ENCODE results near the gene CAPN9.
"Not testable (repeated sequence)": the region's sequence is repeated elsewhere in the genome, so short reads cannot be mapped to it uniquely, and the experiment has no call there.

The CAPN9 gene

GRCh38 chr1:230749635-230750034 is 2.4 kb downstream of the CAPN9 start:
- DNase-seq = no peak

GRCh38 chr1:230750576-230750975 is 3.4 kb downstream of the CAPN9 start:
- no peak for DNase-seq

GRCh38 chr1:230750986-230751625 is 3.9 kb downstream of the CAPN9 start:
- DNase-seq = no peak

- DNase-seq = peak; percentile 91
Measured at GRCh38 chr1:230752407-230752806, 5.2 kb downstream of the CAPN9 start.

DNA sequence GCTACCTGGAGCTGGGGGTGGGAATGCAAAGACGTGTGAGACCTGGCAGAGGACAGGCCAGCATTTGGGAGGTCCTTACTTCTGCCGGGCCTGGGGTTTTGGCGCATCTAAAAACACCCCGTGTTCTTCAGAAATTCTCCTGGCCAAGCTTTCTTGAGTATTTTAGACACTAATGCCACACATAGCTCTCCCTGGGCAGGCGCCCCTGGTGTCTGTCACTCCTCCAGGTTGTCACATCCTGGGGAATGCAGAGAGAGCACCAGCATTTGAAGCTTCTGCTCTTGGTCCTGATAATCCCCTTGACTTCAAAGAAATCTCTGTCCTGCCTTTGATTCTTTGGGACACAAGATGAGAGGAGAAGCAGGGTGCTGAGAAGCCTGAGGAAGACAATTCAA is 6.0 kb downstream of the CAPN9 start:
- no peak for DNase-seq

GRCh38 chr1:230753586-230754251 is 6.5 kb downstream of the CAPN9 start:
- peak; percentile 86 for DNase-seq

DNA sequence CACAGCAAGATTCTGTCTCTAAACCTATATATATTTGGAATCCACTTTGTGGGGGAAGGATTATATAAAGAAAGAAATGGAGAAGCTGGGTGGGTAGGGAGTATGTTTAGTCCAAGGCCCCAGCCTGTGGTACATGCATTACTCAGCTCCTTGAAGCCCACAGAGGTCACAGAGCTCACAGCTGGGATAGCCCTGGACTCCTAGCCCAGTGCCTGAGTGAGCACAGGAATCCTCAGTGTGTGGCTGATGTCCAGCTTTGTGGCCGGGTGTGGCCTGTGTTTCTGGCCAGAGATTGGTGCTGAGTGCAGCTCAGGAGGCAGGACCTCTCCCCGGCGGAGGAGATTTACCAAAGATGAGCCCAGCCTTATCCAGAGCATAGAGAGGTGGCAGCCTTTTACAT is 7.6 kb downstream of the CAPN9 start:
- DNase-seq = no peak

- no peak for DNase-seq
Measured at GRCh38 chr1:230757856-230758708, 10.9 kb downstream of the CAPN9 start.

GRCh38 chr1:230758709-230759368 is 11.7 kb downstream of the CAPN9 start:
- peak; percentile 82 for DNase-seq

GRCh38 chr1:230759369-230760065 is 12.3 kb downstream of the CAPN9 start:
- DNase-seq = peak; percentile 89

DNA sequence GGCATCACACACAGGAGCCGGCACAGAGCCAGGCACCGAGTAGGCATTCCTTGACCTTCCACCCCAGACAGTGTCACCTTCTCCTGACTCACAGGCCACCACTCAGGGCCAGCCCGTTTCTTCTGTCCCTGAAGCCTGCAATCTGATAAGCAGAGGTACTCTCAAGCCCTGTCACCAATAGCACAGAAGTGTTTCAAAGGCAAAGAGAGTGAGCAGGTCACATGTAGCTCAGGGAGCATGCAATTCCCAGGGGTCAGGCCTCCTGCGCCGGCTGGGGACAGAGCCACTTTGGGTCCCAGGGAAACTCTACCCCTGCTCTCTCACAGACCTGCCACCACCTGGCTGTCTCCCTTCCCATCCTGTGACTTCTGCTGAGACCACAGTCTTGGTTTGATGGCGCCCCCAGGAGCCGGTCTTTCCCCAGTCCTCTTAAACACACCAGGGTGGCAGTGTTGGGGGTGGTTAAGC is 13.2 kb downstream of the CAPN9 start:
- peak; percentile 85 for DNase-seq

GRCh38 chr1:230761443-230762167 is 14.4 kb downstream of the CAPN9 start:
- DNase-seq = no peak

- DNase-seq = no peak
Measured at GRCh38 chr1:230763927-230764591, 16.9 kb downstream of the CAPN9 start.

- no peak for DNase-seq
Measured at GRCh38 chr1:230766318-230766717, 19.1 kb downstream of the CAPN9 start.

DNA sequence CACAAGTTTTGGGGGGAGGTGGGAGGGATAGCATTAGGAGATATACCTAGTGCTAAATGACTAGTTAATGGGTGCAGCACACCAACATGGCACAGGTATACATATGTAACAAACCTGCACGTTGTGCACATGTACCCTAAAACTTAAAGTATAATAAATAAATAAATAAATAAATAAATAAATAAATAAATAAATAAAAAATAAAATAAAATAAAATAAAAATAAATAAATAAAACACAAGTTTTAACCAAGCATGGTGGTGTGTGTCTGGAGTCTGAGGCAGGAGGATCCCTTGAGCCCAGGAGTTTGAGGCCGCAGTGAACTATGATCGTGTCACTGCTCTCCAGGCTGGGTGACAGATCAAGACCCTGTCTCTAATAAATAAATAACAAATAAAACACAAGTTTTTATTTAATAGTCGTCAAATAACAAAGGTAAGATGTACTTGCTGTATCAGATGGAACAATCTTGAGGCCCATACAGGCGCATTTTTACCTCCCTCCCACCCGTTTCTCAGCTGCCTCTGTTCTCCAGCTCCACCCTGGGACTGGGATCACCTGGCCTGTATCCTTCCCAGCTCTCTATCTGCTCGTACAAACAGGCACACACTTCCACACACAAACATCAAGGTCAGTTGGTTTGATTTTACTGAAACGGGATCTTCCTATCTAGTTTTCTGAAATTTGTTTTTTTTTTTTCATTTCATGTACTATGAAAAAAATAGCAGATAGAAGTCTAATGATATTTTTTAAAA is 20.8 kb downstream of the CAPN9 start:
- DNase-seq = not testable (repeated sequence)

GRCh38 chr1:230768903-230769570 is 21.8 kb downstream of the CAPN9 start:
- no peak for DNase-seq

DNA sequence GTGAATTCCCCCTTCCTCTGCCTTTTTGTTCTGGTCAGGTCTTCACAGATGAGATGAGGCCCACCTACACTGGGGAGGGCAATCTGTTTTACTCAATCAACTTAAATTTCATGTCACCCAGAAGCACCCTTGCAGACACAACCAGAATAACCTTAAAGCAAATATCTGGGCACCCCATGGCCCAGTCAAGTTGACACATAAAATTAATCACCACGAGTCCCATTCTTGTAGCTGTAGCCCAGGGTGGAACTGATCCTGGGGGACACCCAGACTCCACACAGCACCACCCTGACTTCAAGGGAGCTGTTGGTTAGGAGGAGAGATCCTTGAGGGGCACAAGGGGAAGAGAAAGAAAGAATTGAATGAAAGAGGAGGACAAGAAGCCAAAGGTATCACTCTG is 23.1 kb downstream of the CAPN9 start:
- no peak for DNase-seq

GRCh38 chr1:230771773-230772354 is 24.7 kb downstream of the CAPN9 start:
- DNase-seq = no peak

Data from NCI-H2171 (cell line).